HCT116 (cell line): ENCODE results near the gene CDH22. TPM values are rescaled to one million over a fixed set of nuclear protein-coding genes. Genes with fewer than 3 reads are reported as not detected.

ENCODE experiments used
- ATAC-seq: fragments of 200-7000 bp; cut with Tn5 transposase; 2 replicates; pipeline ENCODE4 v1.9.1; 2020; ENCODE audit warnings: mild to moderate bottlenecking, moderate library complexity
- BruUV-seq: library from RNA; stranded (reverse); fragments of 400-500 nt; replicated peaks from 2 replicates; lab custom pipeline; 2021; lab: Mats Ljungman, UMichigan
- CTCF ChIA-PET: fragments of 300-600 bp; sonication (Branson Sonifier 250); formaldehyde crosslinking; loops from one replicate; lab custom pipeline; 2021; ENCODE audit warnings: antibody characterized with exemption; lab: Charles Lee
- POLR2A ChIA-PET: fragments of 300-600, 350-600 bp; sonication (Branson Sonifier 250); formaldehyde crosslinking; loops from one replicate; lab custom pipeline; 2021; ENCODE audit warnings: antibody characterized with exemption; lab: Charles Lee
- RAD21 ChIA-PET, 2 experiments: fragments of 300-600 bp; sonication (Branson Sonifier 250); formaldehyde crosslinking; loops; one replicate each; lab custom pipeline; 2023; ENCODE audit warnings: low total read pairs in 2 of 2; ENCODE audit not compliant: uncharacterized antibody in 2 of 2, unreplicated experiment in 2 of 2, low non-redundant PET in 1 of 2; lab: Charles Lee
- DNase-seq: peaks from one replicate; pipeline ENCODE4 v3.0.0-alpha.2; 2010; ENCODE audit warnings: low read depth, low spot score
- H2AFZ ChIP-seq: fragments of 200-600 bp; shearing (Covaris generic), sonication (generic); 2 replicates; pipeline ENCODE4 v1.6.1; 2017; ENCODE audit warnings: low read depth, mixed run types, mixed read lengths, antibody characterized with exemption, low read length; ENCODE audit not compliant: poor library complexity, severe bottlenecking
- H3K27ac ChIP-seq: 2 replicates; pipeline ENCODE4 v1.5.1; 2012; ENCODE audit warnings: low read depth, low read length
- H3K27me3 ChIP-seq: fragments of 200-600 bp; sonication (generic); 2 replicates; pipeline ENCODE4 v1.6.1; 2016; ENCODE audit warnings: mixed run types, low read length, mixed read lengths; ENCODE audit not compliant: insufficient read depth
- H3K36me3 ChIP-seq, 2 experiments: fragments of 200-500 bp in 1 of 2; fragments of 200-600 bp in 1 of 2; sonication (Bioruptor generic) in 1 of 2; sonication (generic) in 1 of 2; 2 replicates each; pipeline versions ENCODE4 v1.5.1 to v1.6.1; 2014 to 2016; ENCODE audit warnings: low read length in 2 of 2, inconsistent platforms in 1 of 2, mixed read lengths in 1 of 2, mixed run types in 1 of 2; ENCODE audit not compliant: insufficient read depth in 2 of 2, control insufficient read depth in 1 of 2
- H3K4me1 ChIP-seq, 2 experiments: fragments of 200-600 bp in 1 of 2; sonication (generic) in 1 of 2; 2 replicates each; pipeline versions ENCODE4 v1.5.1 to v1.6.1; 2012 to 2017; ENCODE audit warnings: low read length in 2 of 2, inconsistent platforms in 1 of 2, mild to moderate bottlenecking in 1 of 2, mixed read lengths in 1 of 2, mixed run types in 1 of 2, moderate library complexity in 1 of 2; ENCODE audit not compliant: insufficient read depth in 2 of 2, control insufficient read depth in 1 of 2
- H3K4me2 ChIP-seq: fragments of 200-600 bp; sonication (generic); 2 replicates; pipeline ENCODE4 v1.6.1; 2017; ENCODE audit warnings: mixed run types, low read length, mixed read lengths
- H3K4me3 ChIP-seq, 2 experiments: fragments of 200-600 bp in 1 of 2; sonication (generic) in 1 of 2; replicated peaks in 1 of 2; 2 replicates each; pipeline ENCODE4 v1.5.1; 2011 to 2016; ENCODE audit warnings: low read length in 2 of 2, control low read depth in 1 of 2, low read depth in 1 of 2, mild to moderate bottlenecking in 1 of 2, mixed read lengths in 1 of 2, mixed run types in 1 of 2
- H3K79me2 ChIP-seq: fragments of 200-600 bp; sonication (generic); 2 replicates; pipeline ENCODE4 v1.6.1; 2017; ENCODE audit warnings: mild to moderate bottlenecking, mixed run types, low read length, moderate library complexity, mixed read lengths; ENCODE audit not compliant: insufficient read depth
- H3K9ac ChIP-seq: fragments of 200-600 bp; sonication (generic); 2 replicates; pipeline ENCODE4 v1.6.1; 2016; ENCODE audit warnings: low read length, mixed read lengths
- H3K9me2 ChIP-seq: fragments of 200-600 bp; sonication (generic), shearing (Covaris generic); 2 replicates; pipeline ENCODE4 v1.6.1; 2017; ENCODE audit warnings: mixed run types, mild to moderate bottlenecking, moderate library complexity; ENCODE audit not compliant: insufficient read depth
- H3K9me3 ChIP-seq, 2 experiments: fragments of 200-500 bp in 1 of 2; fragments of 200-600 bp in 1 of 2; sonication (Bioruptor generic) in 1 of 2; sonication (generic) in 1 of 2; 2 replicates each; pipeline ENCODE4 v1.6.1; 2014 to 2017; ENCODE audit warnings: low read length in 2 of 2, mixed read lengths in 2 of 2, inconsistent platforms in 1 of 2, low read depth in 1 of 2, mild to moderate bottlenecking in 1 of 2, mixed run types in 1 of 2, moderate library complexity in 1 of 2; ENCODE audit not compliant: control insufficient read depth in 1 of 2, insufficient read depth in 1 of 2
- H4K20me1 ChIP-seq: fragments of 200-600 bp; sonication (generic), shearing (Covaris generic); 2 replicates; pipeline ENCODE4 v1.6.1; 2017; ENCODE audit warnings: mixed run types, mild to moderate bottlenecking, moderate library complexity; ENCODE audit not compliant: insufficient read depth
- CBX3 ChIP-seq: IDR thresholded peaks from 2 replicates; pipeline ENCODE4 v1.6.1; 2012; ENCODE audit warnings: low read depth
- CEBPB ChIP-seq: IDR thresholded peaks from 2 replicates; pipeline ENCODE4 v1.6.1; 2012; ENCODE audit warnings: low read depth
- EZH2phosphoT487 ChIP-seq: fragments of 200-600 bp; IDR thresholded peaks from 2 replicates; pipeline ENCODE4 v1.6.1; 2018; ENCODE audit warnings: antibody characterized with exemption, borderline replicate concordance
- FOSL1 ChIP-seq: IDR thresholded peaks from 2 replicates; pipeline ENCODE4 v1.6.1; 2012; ENCODE audit warnings: low read depth
- JUND ChIP-seq: IDR thresholded peaks from 2 replicates; pipeline ENCODE4 v1.6.1; 2012
- SIN3A ChIP-seq: IDR thresholded peaks from 2 replicates; pipeline ENCODE4 v1.6.1; 2012; ENCODE audit warnings: low read depth
- SP1 ChIP-seq: IDR thresholded peaks from 2 replicates; pipeline ENCODE4 v1.6.1; 2012; ENCODE audit warnings: low read depth
- YY1 ChIP-seq: IDR thresholded peaks from 2 replicates; pipeline ENCODE4 v1.6.1; 2011; ENCODE audit warnings: low read length, low read depth, moderate library complexity, mild to moderate bottlenecking; ENCODE audit not compliant: insufficient replicate concordance; ENCODE audit errors: extremely low read depth
- ZNF274 ChIP-seq: fragments of 200-500 bp; sonication (Bioruptor generic); IDR thresholded peaks from 2 replicates; pipeline ENCODE4 v1.6.1; 2014; ENCODE audit warnings: mild to moderate bottlenecking, low read depth, low read length, inconsistent platforms
- intact Hi-C: fragments of 100-400 bp; cut with micrococcal nuclease; formaldehyde crosslinking; loops from 2 replicates; pipeline ENCODE4 v1.10.0; 2022
- total RNA-seq: library from RNA; stranded (reverse); gene quantifications from one replicate; pipeline ENCODE4 v1.2.1, GENCODE V29; 2021; ENCODE audit not compliant: unreplicated experiment
- TF ChIP-seq, protein P1 (sequence below): IDR thresholded peaks from 2 replicates; pipeline ENCODE4 v1.6.1; 2011; ENCODE audit warnings: mild to moderate bottlenecking, low read length, moderate library complexity; ENCODE audit not compliant: insufficient replicate concordance; ENCODE audit errors: extremely low read depth
- TF ChIP-seq, protein P2 (sequence below): IDR thresholded peaks from 2 replicates; pipeline ENCODE4 v1.6.1; 2012
- TF ChIP-seq, protein P3 (sequence below), 3 experiments: fragments of 200-600 bp in 1 of 3; sonication (generic) in 1 of 3; IDR thresholded peaks in 2 of 3; conservative IDR thresholded peaks in 1 of 3; 2 replicates each; pipeline ENCODE4 v1.5.1; 2012 to 2017; ENCODE audit warnings: low read depth in 2 of 3, low read length in 2 of 3, antibody characterized with exemption in 1 of 3, borderline replicate concordance in 1 of 3, control low read depth in 1 of 3, mild to moderate bottlenecking in 1 of 3, mixed read lengths in 1 of 3, mixed run types in 1 of 3, moderate library complexity in 1 of 3; ENCODE audit not compliant: insufficient read depth in 1 of 3

CDH22 gene
- total RNA-seq, 1 experiment from 2014 or later, result 1.8 TPM

DNA sequence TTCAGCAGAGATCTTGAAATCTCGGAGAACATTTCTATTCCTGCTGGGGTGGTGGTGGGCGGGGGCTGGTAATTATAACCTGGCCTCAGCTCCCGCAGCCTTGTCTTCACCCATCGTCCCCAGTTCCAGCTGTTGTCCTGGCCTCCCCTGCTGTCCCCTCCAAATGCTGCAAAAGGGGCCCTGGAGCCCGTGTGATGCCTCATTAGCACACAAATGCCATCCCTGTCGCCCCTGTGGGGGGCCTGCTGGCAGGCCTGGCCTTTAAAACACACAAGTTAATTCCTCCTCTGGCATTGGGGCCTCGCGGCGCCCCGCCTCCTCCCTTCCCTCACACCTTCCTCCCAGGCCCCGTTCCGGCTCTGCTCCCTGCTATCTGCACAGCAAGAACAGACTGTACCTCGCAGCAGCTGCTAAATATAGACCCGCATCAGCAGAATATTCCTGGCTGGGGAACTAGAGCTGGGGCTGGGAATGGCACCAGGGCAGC lies 85.7 kb downstream of the CDH22 start (continued):
- TF ChIP-seq YY1, result no peak
- TF ChIP-seq SP1, result no peak
- TF ChIP-seq, protein P1, sequence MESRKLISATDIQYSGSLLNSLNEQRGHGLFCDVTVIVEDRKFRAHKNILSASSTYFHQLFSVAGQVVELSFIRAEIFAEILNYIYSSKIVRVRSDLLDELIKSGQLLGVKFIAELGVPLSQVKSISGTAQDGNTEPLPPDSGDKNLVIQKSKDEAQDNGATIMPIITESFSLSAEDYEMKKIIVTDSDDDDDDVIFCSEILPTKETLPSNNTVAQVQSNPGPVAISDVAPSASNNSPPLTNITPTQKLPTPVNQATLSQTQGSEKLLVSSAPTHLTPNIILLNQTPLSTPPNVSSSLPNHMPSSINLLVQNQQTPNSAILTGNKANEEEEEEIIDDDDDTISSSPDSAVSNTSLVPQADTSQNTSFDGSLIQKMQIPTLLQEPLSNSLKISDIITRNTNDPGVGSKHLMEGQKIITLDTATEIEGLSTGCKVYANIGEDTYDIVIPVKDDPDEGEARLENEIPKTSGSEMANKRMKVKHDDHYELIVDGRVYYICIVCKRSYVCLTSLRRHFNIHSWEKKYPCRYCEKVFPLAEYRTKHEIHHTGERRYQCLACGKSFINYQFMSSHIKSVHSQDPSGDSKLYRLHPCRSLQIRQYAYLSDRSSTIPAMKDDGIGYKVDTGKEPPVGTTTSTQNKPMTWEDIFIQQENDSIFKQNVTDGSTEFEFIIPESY, result no peak
- no peak for TF ChIP-seq FOSL1
- TF ChIP-seq EZH2phosphoT487, result no peak
- TF ChIP-seq, protein P2, sequence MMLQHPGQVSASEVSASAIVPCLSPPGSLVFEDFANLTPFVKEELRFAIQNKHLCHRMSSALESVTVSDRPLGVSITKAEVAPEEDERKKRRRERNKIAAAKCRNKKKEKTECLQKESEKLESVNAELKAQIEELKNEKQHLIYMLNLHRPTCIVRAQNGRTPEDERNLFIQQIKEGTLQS, result no peak
- TF ChIP-seq ZNF274, result no peak
- no peak for TF ChIP-seq SIN3A
- TF ChIP-seq, all 23 proteins: peak for 0

DNA sequence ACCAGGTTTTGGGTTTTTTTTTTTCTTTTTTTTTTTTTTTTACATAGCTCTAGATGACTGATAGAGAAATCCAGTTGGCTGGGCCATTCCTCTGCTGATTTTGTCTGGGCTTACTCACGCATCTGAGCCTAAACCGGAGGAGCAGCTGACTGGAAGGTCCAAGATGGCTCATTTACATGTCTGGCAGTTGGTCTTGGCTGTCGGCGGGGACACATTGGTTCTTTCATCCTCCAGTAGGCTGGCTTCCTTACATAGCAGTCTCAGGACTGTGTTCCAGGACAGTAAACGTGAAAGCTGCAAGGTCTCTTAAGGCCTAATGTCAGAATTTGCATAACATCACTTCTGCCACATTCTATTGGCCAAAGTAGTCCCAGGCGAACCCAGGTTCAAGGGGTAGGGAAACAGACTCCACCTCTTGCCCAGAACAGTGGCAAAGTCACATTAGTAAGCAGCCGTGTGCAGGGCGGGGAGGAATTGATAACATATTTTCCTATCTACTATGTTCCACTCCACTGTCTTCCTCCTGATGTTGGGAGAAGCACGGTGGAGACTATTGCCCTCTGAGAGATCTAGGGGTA lies 87.0 kb downstream of the CDH22 start:
- peak overlapping the region; percentile 49; the same call in 1 of the 2 replicates for H3K4me2 ChIP-seq
- BruUV-seq, result TSS peak; percentile 81
- TF ChIP-seq JUND (no peak), CEBPB (no peak), CBX3 (no peak)
- TF ChIP-seq, protein P3, sequence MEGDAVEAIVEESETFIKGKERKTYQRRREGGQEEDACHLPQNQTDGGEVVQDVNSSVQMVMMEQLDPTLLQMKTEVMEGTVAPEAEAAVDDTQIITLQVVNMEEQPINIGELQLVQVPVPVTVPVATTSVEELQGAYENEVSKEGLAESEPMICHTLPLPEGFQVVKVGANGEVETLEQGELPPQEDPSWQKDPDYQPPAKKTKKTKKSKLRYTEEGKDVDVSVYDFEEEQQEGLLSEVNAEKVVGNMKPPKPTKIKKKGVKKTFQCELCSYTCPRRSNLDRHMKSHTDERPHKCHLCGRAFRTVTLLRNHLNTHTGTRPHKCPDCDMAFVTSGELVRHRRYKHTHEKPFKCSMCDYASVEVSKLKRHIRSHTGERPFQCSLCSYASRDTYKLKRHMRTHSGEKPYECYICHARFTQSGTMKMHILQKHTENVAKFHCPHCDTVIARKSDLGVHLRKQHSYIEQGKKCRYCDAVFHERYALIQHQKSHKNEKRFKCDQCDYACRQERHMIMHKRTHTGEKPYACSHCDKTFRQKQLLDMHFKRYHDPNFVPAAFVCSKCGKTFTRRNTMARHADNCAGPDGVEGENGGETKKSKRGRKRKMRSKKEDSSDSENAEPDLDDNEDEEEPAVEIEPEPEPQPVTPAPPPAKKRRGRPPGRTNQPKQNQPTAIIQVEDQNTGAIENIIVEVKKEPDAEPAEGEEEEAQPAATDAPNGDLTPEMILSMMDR (IDR thresholded peaks at IDR 0.05 in 2 of 3, conservative IDR thresholded peaks at IDR 0.05 in 1 of 3; ENCODE audit: borderline replicate concordance in 1 of 3, insufficient read depth in 1 of 3, low read depth in 2 of 3, low read length in 2 of 3), result no peak
- TF ChIP-seq, protein P2, result no peak
- TF ChIP-seq, all 23 proteins: peak for 0
- ChIA-PET RAD21 (no interaction called here), CTCF (no interaction called here), POLR2A (interaction anchor here (0.7 kb wide), 1 partner anchor 103 kb away, joined by 5 read pairs; the partner anchor contains the start of gene CD40)
- no peak overlapping the region for H3K4me3 ChIP-seq
- H3K9ac ChIP-seq, result no peak overlapping the region
- H3K79me2 ChIP-seq, result no peaks in the 10 kb centered on the region
- DNase-seq, result no peak
- H3K9me2 ChIP-seq, result no peaks in the 10 kb centered on the region
- no peak overlapping the region for H3K27ac ChIP-seq
- H2AFZ ChIP-seq, result no peak overlapping the region
- intact Hi-C loops, result no loop called here
- H4K20me1 ChIP-seq, result no peaks in the 10 kb centered on the region
- peaks cover 25 to 36% of the 10 kb centered on the region in 2 experiments for H3K4me1 ChIP-seq
- ATAC-seq, result no peak
- H3K9me3 ChIP-seq, result no peaks in the 10 kb centered on the region
- H3K27me3 ChIP-seq, result no peaks in the 10 kb centered on the region
- no peaks in the 10 kb centered on the region for H3K36me3 ChIP-seq
